NK-92 treated with Interleukin-12 subunit alpha and Interleukin-12 subunit beta, amount 100 ng/mL, for 24 hours (cell line): Measurements from ENCODE around the gene HOXD3.

Experiments
- DNase-seq: peaks from one replicate; lab custom pipeline; 2025; lab: John Stamatoyannopoulos, UW

The HOXD3 gene

DNA sequence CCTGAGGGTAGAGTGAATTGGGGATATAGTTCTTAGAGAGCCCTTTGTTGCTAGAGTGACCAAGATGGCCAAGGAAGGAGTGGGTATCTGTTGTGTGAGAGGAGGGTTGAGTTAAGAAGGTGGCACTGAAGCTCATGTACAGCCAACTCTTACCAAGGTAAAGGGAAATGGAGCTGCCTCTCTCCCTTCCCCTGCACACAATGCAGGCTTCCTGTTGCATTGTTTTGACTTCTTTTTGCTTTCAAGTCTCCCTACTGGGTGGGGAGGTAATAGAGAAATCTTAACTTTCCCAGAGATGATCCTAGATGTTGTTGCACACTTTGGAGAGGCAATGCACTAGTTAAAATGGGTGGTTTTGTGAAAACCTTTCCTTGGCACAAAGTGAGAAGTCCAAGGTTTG is 55.2 kb downstream of the HOXD3 start:
- no peak for DNase-seq

DNA sequence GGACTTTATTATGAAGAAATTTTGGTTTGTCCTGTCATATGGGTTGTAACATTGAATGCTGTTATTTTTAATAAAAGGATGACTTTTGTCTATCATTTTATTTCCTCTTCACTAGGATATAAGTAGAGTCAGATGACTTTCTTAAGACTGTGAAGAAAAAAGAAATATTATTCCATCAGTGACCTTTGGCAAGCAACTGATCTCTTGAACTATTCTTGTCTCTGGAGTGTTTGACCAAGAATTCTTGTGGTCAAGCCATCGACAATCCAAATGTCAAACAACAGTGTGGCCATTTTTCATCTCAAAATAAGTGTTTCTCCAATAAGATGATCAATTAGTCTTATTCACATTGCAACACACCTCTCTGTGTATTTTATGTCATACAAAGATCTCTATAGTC is 56.3 kb downstream of the HOXD3 start:
- DNase-seq = no peak
